Measurements from ENCODE around the gene OVCH2. TPM values are rescaled to one million over a fixed set of nuclear protein-coding genes. Genes with fewer than 3 reads are reported as not detected.

Gene OVCH2
- total RNA-seq, 1 donor from 2014 or later = 7.4 TPM

- Histone ChIP-seq H3K4me3 (no peak overlapping the region), H3K9me3 (no peaks in the 10 kb centered on the region), H3K27me3 (ENCODE audit: low read depth) (peaks cover 20% of the 10 kb centered on the region), H3K36me3 (no peaks in the 10 kb centered on the region), H3K4me1 (peaks cover 13% of the 10 kb centered on the region), H3K27ac (no peak overlapping the region)
- no peak for DNase-seq
- no peak for ATAC-seq
- intact Hi-C loops (cut with DNase I) = no loop called here
- no peak for TF ChIP-seq CTCF (IDR thresholded peaks at IDR 0.05)
Observed at GRCh38 chr11:7677071-7677470, 29.2 kb downstream of the OVCH2 start.

GRCh38 chr11:7675631-7676030 is 30.6 kb downstream of the OVCH2 start:
- Histone ChIP-seq H3K27me3 (ENCODE audit: low read depth) (peaks cover 14% of the 10 kb centered on the region), H3K9me3 (no peaks in the 10 kb centered on the region), H3K36me3 (no peaks in the 10 kb centered on the region), H3K4me3 (no peak overlapping the region), H3K4me1 (peaks cover 13% of the 10 kb centered on the region), H3K27ac (no peak overlapping the region)
- intact Hi-C loops (cut with DNase I) = no loop called here
- no peak for TF ChIP-seq CTCF (IDR thresholded peaks at IDR 0.05)
- ATAC-seq (no peak), DNase-seq (no peak)

GRCh38 chr11:7673724-7674434 is 32.4 kb downstream of the OVCH2 start:
- peaks cover 13% of the 10 kb centered on the region for H3K4me1 ChIP-seq
- ATAC-seq (peak; percentile 68 to 76), DNase-seq (peak; percentile 53)
- no peaks in the 10 kb centered on the region for H3K9me3 ChIP-seq
- peak overlapping the region; percentile 72 for H3K27ac ChIP-seq
- peaks cover 12% of the 10 kb centered on the region for H3K27me3 ChIP-seq (ENCODE audit: low read depth)
- H3K4me3 ChIP-seq = peak overlapping the region; percentile 64
- no peaks in the 10 kb centered on the region for H3K36me3 ChIP-seq
- no peak for TF ChIP-seq CTCF (IDR thresholded peaks at IDR 0.05)
- intact Hi-C loops (cut with DNase I) = no loop called here

- Histone ChIP-seq H3K27ac (peak within 1 kb of the TSS; percentile 72), H3K27me3 (ENCODE audit: low read depth) (peaks cover 12% of the 10 kb centered on the region), H3K9me3 (no peaks in the 10 kb centered on the region), H3K36me3 (no peaks in the 10 kb centered on the region), H3K4me1 (peaks cover 13% of the 10 kb centered on the region), H3K4me3 (peak within 1 kb of the TSS; percentile 64)
- intact Hi-C loops (cut with DNase I) = no loop called here
- ATAC-seq (peak; percentile 88 to 89), DNase-seq (peak; percentile 80)
- TF ChIP-seq CTCF (IDR thresholded peaks at IDR 0.05) = no peak
Observed at GRCh38 chr11:7672960-7673723, 33.1 kb downstream of the OVCH2 start, which contains the start of gene CYB5R2. Gene CYB5R2, minus strand, starts transcription at chr11:7673500. Its CDS starts 675 bp downstream, at chr11:7672825.

GRCh38 chr11:7672276-7672959 is 33.9 kb downstream of the OVCH2 start:
- peaks cover 13% of the 10 kb centered on the region for H3K4me1 ChIP-seq
- DNase-seq (no peak), ATAC-seq (no peak)
- no peaks in the 10 kb centered on the region for H3K36me3 ChIP-seq
- H3K9me3 ChIP-seq = no peaks in the 10 kb centered on the region
- H3K4me3 ChIP-seq = no peak overlapping the region
- no peak overlapping the region for H3K27ac ChIP-seq
- peaks cover 12% of the 10 kb centered on the region for H3K27me3 ChIP-seq (ENCODE audit: low read depth)
- intact Hi-C loops (cut with DNase I) = no loop called here
- TF ChIP-seq CTCF (IDR thresholded peaks at IDR 0.05) = no peak
